ENCODE measurements around the gene TPI1.

- TF ChIP-seq POLR2A (IDR thresholded peaks at IDR 0.05; ENCODE audit: low read depth, low read length) (no peak), POLR2AphosphoS5 (IDR thresholded peaks at IDR 0.05; ENCODE audit: low read depth, low read length) (no peak), TAF1 (IDR thresholded peaks at IDR 0.05; ENCODE audit: borderline replicate concordance, low read depth, low read length) (no peak)
These were observed 39.1 kb upstream of the TPI1 start, which contains the start of gene P3H3 for GRCh38 chr12:6827982-6828780.
